COLO829 (cell line): Measurements from ENCODE around the gene CARD9.

Experiments
- DNase-seq: peaks from one replicate; pipeline ENCODE4 v3.0.0; 2012; ENCODE audit warnings: low spot score

The CARD9 gene

DNA sequence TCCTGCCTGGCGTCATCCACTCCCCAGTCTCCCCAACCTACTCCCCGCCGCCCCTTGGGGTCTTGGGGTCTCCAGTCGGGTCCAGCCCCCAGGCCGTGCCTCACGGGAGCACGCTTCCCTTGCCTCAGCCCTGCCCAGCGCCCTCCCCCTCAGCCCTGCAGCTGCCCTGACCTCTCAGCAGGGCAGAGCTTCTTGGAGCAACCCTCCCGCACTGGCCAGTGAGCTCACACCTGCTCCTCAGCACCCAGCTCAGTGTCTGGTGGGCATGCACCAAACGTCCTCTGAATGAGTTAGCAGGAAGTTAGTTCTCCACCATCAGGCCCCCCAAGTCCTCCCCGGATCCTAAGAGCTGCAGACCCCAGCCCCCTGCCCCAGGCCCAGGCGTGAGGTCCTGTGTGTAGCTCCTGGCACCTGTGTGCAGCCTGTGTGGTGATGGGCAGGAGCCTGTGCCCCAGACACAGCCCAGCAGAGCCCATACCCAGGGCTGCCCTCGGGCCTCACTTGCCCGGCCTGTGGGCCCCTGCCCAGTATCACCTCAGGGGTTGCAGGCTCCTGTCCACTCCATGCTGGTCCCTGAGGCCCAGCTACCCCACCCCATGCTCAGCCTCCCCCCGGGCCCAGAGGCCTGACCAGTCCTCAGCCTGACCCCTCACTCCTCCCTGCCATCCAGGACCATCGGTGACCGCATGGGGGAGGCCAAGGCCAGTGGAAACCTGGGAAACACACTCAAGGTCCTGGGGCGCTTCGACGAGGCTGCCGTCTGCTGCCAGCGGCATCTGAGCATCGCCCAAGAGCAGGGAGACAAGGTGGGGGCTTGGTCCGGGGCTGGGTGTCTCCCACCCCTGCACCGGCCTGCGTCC, 37.9 kb downstream of the CARD9 start:
- no peak for DNase-seq

DNA sequence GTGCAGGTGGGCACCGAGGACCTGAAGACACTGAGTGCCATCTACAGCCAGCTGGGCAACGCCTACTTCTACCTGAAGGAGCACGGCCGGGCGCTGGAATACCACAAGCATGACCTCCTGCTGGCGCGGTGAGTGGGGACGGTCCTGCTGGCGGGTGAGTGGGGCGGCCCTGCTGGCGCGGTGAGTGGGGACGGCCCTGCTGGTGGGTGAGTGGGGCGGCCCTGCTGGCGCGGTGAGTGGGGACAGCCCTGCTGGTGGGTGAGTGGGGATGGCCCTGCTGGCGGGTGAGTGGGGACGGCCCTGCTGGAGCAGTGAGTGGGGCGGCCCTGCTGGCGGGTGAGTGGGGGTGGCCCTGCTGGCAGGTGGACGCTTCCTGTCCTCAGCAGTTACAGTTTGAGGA, 38.9 kb downstream of the CARD9 start:
- DNase-seq, result no peak

DNA sequence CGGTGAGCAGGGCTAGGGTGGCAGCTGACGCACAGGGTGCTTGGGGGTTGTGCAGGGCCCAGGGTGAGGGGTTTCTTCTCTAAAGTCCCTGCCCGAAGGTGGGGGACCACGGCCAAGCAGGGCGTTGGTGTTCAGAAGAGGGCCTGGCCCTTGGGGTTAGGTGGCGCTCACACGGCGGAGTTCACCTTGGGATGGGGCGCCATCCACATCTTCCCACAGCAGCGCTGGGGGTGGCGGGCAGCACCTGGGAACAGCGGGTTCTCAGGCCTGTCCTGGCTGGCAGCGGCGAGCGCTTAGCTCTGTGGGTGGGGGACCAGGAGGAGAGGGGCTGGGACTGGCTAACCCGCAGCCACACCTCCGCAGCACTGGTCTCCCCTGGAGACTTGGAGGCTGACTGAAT, 40.0 kb downstream of the CARD9 start:
- DNase-seq, result no peak

DNA sequence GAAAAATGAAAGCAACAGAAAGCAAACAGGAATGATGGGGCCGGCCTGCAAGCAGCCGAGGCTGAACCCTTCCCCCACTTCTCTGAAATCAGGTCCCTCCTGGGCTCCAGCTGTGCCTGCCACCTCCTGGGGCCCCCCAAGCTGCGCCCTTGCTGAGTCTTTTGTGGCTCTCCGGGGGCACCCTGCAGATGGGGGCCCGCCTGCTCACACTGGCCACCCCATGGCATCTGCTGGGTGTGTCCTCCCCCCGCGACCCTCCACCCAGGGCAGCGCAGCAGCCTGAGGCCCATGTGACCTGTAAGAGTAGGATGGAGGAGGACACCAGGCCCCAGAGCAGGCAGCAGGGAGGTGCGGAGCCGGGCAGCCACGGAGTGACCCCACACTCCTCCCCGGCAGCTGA, 40.4 kb downstream of the CARD9 start:
- DNase-seq, result no peak

DNA sequence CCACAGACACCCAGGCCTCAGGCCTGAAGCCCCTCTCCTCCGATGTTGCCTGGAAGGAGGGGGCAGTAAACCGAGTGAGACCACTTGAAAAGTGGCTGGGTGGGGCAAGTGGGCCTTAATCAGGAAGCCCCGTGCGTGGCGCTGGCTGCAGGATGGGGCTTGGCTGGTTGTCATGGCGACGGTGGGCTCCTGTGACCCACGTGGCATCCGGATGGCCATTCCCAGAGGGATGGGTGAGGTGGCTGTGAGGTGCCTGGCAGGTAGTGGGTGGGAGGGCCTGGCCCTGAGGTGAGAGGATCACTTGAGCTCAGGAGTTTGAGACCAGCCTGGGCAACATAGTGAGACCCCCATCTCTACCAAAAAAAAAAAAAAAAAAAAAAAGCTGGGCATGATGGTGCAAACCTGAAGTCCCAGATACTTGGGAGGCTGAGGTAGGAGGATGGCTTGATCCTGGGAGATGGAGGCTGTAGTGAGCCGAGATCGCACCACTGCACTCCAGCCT, 40.9 kb downstream of the CARD9 start:
- DNase-seq, result no peak

DNA sequence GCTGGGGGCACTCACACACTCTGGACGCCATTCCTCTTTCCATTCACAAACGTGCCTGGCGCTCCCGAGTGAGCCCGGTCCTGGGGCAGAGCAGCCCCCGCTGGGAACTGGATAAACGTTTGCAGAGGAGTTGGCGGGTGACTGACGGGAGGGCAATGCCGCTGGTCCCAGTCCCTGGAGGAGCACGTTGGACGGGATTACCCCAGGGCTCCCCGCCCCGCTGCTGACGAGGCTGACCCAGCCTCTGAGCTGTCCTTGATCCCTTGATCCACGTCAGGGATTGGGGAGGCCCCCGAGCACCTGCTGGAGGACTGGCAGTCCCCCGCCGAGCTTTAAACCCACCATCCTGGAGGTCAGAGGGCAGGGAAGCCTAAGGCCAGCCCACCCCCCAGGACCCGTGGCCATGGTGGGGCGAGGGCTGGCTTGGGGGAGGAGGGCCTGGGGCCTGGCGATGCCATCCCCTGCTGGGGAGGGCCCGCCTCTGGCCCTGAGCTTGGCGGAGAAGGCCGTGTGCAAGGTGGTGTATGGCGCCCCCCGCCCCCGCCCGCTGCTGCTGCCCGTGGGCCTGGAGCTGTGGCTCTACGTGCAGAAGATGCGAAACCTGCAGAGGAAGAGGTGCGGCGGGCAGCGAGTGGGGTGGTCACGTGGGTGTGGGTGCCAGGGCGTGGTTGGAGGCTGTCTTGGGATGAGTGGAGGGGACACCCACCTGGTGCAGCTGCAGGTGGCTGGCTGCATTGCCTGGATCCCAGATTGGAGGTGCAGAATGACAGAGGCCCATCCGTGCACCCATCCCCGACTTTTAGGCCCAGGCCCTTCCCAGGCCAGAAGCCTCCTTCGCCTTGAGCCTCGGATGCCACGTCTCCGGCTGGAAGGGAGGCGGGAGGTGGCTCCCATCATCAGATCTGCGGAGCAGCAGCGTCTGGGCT, 41.6 kb downstream of the CARD9 start:
- DNase-seq, result no peak

DNA sequence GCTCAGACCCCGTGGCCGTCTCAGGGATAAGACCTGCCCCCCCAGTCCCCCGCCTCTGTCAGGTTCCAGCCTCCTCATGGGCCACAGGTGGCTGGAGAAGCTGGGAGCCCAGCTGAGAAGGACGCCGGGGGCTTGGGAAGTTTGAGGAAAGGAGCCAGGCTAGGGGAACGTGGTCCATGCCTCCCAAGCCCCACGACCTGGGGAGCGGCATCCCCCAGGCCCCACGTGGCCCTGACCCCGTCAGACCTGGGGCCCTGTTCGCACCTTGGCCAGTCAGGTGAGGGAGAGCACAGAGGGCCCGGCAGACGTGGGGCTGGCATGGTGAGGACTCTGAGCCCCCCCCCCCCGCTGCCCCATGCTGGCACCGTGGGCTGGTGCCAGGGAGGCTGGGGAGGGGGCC, 42.4 kb downstream of the CARD9 start:
- DNase-seq, result no peak

DNA sequence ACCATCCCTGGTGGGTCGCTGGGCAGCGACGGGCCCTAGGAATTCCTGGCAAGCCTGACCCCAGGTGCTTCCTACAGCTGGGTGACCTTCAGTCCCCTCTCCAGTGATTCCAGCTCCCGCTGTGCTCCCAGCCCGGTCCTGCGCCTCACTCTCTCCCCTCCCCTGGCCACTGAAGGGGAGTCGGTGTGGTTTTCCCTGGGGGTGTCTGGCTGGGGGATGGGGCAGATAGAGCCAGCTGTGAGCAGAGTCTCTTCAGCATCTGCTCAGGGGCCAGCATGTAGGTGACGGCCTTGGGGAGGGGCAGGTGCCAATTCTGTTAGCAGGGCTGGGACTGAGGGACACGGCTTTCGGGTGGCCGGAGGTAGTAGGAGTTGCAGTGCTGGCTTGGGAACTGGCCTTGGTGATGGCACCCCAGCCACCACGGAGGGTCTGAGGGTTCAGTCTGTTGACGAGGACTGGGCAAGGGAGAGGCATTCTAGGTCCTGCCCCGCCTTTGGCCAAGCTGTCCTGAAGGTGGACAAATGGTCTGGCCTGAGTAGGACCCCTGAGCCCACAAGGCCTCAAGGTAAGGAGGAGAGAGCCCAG, 43.0 kb downstream of the CARD9 start:
- DNase-seq, result no peak

DNA sequence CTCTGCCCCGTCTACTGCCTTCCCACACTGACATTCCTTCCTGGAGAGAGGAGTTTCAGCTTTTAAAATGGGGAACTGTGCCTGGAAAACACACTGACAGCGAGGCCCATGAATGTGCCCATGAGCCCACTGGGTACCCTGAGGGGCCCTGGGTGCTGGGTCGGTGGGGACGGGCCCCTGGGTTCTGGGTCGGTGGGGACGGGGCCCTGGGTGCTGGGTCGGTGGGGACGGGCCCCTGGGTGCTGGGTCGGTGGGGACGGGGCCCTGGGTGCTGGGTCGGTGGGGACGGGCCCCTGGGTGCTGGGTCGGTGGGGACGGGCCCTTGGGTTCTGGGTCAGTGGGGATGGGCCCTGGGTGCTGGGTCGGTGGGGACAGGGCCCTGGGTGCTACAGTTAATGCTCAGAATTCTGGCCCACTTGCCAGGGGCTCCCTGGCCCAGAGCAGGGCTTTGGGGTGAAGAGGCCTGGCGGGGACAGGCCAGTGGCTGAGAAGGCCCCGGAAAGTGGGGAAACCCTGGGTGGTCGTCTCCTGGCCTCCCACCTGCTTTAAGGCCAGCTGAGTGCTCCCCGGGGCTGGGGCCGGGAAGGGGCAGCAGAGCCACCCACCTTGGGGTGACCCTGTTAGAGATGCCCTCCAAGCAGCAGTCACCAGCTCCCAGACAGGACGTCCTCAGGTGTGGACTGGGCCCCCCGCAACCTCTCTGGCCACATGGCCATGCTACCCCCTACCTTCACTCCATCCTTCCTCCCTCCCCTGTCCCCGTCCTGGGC, 43.6 kb downstream of the CARD9 start:
- DNase-seq, result no peak

DNA sequence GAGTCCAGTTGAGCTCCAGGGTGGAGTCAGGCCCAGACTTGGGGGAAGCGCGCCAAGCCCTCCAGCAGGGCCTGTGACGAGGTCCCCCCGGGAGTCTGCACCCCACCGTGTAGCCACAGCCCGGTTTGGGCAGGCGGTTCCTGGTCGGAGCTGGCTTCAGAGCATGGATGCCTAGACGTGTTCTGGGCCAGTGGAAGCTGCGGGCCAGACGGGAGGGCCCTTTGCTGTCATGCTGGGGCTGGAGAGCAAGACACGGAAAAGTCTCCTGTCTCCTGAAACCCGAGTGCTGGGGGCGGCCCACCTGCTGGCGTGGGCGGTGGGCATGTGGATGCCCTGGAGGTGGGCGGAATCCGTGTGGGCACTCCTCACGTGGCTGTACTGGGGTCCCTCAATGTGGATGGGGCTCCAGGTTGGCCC, 44.2 kb downstream of the CARD9 start:
- DNase-seq, result no peak

DNA sequence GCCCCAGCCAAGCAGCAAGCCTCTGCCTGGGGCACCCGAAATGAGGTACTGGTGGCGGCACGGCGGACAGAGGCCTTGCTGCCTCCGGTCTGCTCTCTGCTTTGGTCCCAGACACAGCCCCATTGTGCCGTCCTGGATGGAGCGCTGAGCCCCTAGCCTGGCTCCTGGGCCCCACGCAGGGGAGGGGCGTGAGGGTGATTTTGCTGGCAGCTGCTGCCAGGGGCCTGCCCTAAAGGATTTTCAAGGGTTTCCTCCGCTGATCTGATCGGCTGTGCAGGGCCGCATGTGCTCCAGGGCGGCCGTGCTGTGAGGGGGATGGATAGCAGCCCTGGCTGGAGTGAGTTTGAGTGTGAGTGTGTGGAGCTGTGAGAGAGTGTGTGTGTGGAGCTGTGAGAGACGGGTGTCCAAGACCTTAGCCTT, 44.8 kb downstream of the CARD9 start:
- peak; percentile 62 for DNase-seq

DNA sequence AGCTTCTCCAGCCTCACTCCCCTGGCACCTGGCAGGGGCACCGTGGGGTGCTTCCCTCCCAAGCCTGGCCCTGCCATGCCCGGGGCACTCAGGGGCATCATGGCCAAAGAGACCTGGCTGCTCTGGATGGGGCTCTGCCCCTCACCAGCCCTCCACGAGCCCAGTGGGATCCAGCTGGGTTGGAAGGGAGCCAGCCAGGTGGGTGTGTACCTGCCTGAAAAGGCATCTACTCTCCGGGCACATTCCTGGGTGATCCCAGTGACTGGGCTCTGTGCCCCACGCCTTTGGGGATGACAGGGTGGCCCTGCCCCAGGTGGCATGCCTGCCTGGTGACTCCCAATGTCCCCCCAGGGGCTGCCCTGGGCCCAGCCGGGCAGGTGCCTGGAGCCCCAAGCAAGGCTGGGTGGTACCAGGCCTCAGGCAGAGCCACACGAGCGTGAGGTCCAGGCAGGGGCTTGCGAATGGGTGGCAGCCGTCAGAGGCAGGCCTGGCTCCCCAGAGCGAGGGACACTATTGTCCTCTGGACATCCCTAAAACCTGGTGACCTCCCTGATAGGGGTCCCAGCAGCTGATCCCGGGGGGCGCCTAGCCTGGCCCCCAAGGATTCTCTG, 45.4 kb downstream of the CARD9 start:
- DNase-seq, result no peak

DNA sequence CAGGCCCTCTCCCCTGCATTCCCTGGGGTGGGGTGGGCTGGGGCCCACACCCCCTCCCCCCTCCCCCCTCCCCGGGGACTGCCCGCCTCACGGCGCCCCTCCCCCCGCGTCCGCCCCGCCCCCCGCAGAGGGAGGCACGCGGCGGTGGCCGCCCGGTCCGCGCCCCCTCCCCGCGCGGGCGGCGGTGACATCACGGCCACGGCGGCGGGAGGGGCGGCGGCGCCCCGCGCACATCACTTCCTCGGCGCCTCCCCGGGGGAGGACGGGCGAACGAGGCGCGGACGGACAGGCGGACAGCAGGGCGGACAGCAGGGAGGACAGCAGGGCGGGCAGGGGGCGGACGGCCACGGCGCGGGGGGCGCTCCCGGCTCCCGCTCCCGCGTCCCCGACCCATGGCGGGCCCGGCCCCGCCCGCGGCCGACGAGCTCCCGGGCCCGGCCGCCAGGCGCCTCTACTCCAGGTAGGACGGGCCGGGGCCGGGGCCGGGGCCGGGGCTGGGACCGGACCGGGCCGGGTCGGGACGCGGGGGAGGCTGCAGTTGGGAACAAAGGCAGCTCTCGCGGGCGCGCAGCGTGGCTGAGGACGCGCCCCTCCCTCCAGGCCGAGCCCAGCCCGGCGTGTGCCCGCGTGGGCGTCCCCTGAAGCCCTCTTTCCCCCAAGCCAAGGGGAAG, 46.0 kb downstream of the CARD9 start, which contains the start of gene GPSM1:
TSS of gene GPSM1 (plus strand) at position 236 of the 671 bp plus-strand sequence. CDS start at position 393, 157 bp downstream.
- peak; percentile 61 for DNase-seq

DNA sequence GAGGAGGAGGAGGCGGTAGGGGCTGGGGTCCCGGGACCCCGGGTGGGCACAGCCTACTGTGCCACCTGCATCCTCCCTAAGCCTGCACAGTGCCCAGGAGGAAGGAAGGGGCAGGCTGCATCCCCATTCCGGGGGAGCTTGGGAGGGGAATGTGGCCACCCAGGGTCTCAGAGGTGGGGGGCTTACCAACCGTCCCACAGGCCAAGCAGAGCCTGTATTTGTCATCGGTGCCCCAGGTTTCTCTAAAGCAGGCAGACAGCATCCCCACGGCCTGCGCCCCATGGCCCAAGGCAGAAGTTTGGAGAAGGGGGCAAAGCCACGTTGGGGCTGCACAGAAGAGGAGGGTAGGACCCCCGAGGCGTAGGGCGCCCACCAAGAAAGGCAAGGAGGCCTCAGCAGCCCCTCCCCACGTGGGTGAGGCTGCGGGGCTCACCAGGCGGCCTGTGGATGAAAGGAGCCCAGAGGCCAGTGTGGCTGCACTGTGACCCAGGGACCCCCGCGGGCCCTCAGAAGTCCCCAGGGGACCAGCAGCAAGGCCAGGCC, 46.6 kb downstream of the CARD9 start:
- no peak for DNase-seq

DNA sequence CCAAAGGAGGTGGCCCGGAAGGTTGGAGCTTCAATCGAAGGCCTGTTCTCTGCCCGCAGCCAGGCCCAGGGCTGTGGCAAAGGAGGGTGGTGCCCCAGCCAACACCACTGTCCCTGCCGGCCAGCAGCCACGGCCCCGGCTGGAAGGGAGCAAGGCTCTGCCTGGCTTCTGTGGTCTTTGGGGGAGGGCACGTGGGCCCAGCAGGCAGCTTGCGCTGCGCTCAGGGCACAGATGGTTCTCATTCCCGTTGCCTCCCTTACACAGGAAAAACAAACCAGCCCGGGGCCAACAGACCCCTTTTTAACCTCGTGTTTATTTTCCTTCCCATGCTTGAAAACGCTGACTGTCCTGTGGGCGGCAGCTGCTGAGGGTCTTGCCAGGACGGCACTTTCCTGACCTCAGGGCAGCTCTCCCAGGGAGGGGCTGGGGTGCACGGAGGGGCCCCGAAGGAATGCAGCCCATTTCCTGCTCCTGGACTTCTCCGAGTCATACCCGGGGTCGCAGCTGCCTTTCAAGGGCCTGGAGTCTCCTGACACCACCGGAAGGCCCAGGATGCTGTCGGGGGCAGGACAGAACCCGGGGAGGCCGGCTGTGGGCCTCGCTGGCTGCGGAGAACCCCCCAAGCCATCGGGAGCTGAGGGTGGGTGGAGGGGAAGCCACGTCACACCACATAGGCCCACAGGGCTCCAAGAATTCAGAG, 47.3 kb downstream of the CARD9 start:
- no peak for DNase-seq

DNA sequence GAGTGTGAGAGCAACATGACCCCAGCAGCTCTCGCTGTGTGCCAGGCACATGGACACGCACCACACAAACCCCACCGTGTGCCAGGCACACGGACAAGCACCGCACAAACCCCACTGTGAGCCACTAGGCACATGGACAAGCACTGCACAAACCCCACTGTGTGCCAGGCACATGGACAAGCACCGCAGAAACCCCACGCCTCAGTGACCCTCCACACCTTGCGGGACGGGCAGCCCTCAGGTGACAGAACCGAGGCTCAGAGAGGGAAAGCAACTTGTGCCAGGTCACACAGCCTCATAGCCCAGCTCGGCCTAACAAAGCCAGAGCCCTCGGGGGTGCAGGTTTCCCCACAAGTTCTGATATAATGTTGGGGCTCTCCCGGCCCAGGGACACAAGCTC, 48.1 kb downstream of the CARD9 start:
- no peak for DNase-seq

DNA sequence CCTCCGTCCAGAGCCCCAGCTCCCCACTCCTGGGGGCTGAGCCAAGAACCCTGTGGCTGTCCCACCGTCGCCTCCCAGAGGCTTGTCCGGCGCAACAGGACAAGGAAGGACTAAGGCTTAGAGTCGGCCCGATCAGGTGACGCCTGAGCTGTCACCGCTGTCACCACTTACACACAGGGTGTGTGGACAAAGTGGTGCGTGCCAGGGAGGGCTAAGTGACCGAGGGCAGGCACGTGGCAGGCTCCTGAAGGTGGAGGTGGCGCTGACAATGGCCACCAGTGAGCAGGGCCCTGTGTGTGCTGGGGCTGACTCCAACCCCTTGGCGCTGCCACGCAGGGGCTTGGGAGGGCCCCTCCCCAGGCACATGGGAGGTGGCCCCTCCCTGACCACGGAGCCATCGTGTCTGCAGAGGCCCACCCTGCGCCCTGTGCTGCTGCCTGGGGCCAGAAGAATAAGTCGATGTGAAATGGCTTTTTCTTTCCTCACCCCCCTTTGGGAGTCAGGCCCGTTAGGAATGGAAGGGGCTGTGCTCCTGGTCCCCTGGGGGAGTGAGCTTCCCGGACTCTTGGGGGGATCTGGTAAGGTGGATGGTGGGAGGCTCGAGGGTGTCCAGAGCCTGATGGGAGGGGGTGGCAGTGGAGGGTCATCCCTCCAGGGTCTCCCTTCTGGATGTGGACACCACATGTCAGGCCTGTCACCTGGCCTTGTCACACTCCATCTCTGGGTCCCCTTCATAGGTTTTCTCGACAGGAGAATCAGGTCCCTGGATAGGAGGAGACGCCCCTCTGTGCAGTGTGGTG, 48.8 kb downstream of the CARD9 start:
- no peak for DNase-seq

DNA sequence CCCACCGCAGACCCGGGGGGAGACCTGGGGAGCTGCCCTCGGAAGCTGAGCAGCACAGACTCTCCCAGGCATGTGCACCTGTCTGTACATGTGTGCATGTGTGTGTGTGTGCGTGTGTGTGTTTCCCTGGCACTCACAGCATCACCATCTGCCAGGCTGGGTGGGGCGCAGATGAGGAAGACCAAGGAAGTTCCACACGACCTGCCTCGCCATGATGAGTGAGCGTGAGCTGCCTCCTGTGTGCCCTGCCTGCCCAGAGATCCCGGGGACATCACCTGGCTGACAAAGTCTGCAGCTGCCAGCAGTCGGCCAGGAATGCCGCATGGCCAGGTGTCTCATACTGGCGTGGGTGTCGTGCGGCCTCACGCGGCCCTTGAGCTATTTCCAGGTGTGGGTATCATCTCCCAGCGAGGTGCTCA, 50.1 kb downstream of the CARD9 start:
- no peak for DNase-seq
